Activated naive CD4-positive, alpha-beta T cell treated with Interleukin-2 at 50 U/mL for 16 hours (primary cell): ENCODE data around the gene NEU1.

Experiments
- DNase-seq: peaks from one replicate; pipeline ENCODE4 v3.0.0-alpha.2; 2020

NEU1 gene

DNA sequence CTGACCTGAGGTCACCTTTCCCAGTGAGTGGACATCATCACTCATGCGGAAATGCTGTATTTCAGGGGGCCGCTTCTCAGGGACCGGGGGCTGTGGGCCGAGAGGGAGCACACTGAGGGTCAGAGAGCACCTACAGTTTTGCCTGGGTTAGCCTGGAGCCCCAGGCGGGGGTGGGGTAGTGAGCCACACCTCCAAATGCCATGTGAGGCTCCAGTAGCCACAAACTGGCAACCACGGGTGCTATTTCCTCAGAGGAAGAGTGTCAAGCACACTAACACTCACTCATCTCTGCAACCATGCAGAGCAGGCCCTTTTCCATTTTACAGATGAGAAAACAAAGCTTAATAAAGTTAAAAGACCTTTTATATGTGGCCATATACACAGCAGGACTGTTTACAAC, 30.2 kb upstream of the NEU1 start:
- DNase-seq, result no peak

DNA sequence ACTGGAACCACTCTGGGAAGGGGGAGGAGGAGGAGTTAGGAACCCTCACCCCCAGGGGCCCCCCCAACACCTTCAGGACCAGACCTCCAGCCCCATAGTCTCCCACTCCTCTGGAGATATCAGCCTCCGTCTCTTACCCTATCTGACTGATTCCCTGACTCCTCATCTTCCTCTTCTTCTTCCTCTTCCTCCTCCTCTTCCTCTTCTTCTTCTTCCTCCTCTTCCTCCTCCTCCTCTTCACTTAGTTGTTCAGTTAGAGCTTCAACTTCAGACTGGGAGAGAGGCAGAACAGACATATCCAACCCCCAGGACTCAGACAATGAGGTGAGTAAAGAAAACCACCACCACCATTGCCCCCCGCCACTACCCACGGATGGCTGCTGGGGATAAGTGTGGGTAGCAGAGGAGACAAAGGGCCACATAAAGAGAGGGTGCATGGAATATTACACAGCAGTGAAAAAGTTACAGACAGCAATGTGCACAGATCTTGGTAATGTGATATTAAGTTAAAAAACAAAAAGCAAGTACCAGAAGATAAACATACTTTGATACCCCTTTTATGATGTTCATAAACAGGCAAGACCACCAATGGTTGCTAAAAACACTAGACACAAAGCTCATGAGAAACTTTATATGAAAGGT, 26.8 kb upstream of the NEU1 start:
- DNase-seq, result no peak

DNA sequence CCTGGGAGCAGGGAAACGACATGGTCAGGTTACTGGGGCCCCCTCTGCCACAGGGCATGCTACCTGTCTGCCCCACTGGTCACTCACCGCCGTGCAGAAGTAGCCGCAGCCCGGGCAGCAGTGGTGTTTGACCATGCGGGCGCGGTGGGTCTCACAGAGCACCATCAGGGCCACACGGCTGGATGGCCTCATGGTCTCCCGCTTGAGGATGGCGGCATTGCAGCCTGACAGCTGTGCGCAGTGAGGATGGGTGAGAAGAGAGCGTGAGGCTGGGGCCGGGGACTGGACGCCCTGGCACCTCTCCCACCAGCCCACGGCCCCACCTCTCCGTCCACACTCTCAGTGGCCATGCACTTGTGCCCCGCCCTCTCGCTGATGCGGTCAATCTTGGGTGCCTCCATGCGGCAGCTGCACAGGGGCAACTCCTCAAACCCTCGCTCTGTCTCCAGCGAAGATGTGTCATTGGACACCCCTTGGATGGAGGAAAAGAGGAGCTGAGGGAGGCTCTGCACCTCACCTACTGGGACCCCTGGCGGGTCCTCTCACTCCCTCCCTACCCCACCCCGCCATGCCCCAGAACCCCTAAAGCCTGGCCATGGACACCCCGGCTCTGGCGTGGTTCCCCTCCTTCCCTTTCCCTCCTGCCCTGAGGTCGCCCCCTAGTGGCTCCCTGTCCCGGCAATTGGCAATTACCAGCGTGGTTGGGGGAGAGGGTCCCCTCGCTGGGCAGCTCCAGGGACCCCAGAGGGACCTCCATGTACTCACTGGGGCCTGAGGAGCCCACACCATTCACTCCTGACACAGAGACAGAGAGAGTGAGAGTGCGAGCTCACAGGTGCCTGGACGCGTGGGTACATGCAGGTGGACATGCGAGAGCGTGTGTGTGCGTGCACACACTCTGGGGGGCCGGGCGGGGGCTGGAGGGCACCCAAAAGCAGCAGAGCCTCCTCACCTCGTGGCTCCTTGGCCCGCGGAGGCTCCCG, 25.9 kb upstream of the NEU1 start:
- peak; percentile 58 for DNase-seq

DNA sequence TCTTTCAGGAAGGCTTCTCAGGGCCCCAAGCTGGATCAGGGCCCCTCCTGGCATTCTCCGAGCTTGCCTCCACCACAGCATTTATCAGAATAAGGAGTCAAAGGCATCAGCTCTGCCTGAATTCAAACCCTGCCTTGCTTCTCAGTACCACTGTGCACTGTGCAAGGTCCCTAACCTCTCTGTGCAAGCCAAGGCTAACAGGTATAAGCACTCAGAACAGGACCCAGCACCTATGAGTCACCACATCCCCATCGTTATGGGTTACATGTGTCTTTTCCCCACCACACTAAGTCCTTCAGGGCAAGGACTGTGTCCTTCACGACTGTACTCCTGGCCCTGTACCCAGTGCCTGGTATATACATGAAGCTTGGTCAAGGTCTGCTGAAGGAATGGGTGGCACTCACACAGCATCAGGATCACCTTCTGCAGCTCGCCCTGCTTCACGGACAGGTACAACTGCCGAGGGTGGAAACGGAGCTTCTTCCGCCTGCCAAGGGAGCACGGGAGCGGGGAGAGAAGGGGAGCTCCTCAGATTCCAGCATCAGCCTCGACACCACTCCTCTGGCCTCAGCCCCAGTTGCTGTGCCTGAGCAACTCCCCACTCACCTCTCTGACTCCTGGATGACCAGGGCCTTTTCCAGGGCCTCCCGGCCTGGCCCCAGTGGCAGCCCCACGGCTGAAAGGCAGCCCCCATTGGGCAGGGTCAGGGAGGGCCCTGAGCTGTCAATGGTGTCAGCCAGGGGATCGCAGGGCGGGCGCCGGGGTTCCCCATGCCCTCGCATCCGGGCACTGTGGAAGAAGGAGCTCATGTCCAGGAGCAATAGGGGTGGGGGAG, 24.8 kb upstream of the NEU1 start:
- DNase-seq, result no peak

DNA sequence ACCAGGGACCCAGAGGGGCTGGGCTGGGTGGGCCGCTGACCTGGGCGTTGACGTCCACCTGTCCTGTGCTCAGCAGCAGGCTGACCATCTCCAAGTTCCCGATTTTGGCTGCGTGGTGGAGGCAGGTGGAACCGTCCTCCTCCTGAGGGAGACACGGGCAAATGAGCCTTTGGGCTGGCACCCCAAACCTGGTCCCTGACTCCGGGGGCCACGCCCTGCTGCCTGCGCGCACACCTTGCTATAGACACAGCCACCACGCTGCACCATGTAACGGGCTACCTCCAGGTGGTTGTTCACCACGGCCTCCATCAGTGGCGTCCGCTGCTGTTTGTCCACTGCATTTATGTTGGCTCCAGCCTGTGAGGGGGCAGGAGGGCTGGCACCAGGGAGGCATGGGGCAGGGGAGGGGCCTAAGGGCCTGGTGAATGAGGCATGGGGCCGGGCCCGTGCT, 23.9 kb upstream of the NEU1 start:
- DNase-seq, result no peak

DNA sequence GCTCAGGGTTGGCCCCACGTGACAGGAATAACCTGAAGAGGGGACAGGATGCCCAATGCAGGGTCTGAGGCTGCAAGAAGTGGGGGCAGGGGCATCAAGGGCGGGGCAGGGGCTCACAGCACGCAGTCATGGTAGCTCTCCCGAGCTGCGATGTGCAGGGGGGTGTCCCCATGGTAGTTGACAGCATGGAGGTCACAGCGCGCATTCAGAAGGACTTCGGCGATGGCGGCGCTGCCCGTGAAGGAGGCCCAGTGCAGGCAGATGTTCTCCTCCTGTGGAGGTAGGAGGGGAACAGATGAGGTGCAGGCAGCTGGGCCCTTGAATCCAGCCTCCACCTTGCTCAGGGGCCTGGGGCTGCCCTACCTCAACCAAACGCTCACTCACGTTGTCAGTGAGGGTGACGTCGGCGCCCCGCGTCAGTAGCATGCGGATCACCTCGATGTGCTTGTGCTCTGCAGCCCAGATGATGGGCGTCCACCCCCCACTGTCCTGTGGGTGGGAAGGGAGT, 22.0 kb upstream of the NEU1 start:
- no peak for DNase-seq

DNA sequence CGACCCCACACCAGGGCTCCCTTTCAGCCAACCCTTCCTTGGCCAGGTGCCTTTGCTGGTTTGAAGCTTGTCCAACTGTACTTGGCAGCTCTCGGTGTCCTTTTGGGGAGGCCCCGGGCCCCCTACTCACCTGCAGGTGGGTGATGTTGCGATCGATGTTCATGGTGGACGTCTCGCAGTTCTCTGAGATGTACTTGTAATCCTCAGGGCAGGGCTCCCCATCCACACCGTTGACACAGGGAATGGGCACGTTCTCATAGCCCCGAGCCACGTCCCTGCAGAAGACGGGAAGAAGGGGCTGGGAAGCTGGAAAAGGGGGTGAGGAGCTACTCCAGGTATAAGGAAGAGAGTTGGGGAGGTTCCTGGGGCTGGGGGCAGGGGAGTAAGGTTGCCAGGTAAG, 21.1 kb upstream of the NEU1 start:
- no peak for DNase-seq

DNA sequence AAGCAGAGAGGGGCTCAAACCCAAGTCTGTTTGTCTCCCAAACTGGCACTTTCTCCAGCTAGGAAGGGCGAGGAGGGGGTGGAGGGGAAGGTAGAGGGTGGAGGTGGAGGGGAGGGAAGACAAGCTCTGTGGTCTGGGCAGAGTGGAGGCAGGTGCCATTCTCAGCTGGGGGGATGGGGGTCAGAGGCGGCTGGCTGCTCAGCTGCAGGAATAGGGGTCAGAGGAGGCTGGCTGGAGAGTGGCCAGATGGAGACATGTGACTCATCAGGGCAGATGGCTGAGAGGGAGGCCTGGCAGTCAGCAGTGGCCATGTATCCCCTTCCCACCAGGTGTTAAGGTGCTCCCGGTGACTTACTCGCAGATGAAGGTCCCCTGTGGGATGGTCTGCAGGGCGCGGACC, 19.7 kb upstream of the NEU1 start:
- DNase-seq, result no peak

DNA sequence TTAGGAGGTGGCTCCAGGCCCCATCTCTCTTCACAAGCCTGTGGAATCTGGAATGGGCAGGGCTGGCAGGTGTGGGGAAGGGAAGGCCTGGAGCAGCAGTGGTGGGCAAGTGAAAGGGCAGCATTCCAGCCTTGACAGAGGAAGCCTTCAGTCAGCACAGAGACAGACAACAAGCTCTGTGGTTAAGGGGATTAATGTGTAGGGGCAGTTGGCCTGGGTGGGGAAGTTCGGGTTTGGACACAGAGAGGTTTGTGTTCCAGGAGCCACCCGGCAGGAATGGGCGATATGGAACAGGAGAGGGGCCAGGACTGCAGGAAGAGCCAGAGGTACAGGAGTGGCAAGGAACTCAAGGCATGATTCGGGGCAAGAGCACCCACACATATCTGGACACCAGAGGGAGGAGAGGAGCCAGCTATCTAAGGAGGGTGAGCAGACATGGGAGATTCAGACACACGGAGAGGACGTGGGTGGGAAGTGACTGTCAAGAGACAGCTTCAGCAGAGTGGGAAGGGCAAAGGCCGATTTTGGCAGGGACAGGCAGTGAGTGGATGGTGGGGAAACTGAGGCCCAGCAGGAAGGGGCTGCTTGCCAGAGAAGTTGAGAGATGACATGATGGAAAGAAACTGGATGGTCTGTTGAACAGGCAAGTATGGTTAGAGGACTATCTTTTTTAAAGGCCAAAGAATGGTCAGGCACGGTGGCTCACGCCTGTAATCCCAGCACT, 18.7 kb upstream of the NEU1 start:
- DNase-seq, result no peak

DNA sequence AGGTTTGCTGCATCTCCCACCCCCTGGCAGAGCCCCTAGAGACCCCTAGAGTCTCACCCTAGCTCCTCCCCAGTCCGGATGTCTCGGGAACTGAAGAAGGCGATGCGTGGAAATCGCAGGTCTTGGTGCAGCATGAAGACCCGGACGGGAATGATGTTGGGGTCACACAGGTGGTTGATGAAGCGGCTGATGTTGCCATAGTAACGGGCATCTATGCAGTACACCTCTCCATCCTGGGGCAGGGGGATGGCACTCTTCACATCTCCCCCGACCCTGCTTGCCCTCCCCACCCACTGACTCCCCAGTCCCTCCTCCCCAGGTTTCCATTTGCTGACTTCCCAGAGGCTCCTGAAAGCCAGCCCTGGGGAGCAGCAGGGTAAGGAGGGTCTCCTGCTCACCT, 18.0 kb upstream of the NEU1 start:
- no peak for DNase-seq

DNA sequence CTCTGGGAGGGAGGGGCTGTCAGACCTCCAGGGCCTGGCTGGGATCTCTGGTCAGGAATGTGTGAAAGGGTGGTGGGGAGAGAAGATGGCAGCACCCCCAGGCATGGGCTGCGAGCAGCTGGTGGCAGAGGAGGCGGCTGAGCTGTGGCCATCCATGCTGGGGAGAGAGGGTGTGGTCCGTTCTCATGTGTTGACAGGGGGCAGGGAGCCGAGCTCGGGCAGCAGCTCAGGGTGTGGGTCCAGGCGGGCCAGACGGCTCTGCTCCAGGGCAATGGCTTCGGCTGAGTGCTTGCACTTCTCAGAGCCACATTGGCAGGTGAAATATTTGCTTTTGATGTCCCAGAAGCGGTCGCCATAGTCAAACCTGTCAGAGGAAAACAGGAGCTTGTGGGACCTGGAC, 17.3 kb upstream of the NEU1 start:
- no peak for DNase-seq

DNA sequence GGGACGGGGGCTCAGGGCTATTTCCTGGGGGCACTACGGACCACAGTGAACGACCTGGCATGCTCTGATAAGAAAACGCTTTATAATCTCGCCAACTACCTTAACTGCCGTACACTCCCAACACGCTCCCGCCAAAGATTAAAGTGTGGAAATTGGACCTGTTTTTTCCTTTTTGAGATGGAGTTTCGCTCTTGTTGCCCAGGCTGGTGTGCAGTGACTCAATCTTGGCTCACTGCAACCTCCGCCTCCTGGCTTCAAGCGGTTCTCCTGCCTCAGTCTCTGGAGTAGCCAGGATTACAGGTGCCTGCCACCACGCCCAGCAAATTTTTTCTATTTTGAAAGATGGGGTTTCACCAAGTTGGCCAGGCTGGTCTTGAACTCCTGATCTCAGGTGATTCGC, 16.5 kb upstream of the NEU1 start:
- DNase-seq, result no peak

DNA sequence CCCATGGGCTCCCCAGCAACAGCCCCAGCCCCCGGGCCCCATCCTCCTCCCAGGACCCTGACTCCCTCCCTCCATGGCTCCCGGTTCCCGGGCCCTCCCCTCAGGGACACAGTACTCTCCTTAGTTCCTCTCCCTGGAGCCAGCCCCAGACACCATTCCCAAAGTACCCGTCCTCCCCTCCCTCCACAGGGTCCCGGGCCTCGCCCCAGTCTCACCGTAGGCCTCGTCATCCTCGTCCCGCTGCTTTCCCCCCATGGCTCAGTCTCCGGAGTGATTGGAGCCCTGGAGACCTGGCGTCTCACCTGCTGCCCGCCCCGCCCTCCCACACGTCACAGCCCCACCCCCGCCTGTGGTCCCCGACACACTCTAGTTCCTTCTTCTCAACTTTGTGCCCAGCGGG, 16.1 kb upstream of the NEU1 start, which contains the start of gene SLC44A4:
Gene SLC44A4 (minus strand): TSS at position 272 of the 400 bp plus-strand sequence. CDS start 17 bp downstream, at position 255.
- no peak for DNase-seq

DNA sequence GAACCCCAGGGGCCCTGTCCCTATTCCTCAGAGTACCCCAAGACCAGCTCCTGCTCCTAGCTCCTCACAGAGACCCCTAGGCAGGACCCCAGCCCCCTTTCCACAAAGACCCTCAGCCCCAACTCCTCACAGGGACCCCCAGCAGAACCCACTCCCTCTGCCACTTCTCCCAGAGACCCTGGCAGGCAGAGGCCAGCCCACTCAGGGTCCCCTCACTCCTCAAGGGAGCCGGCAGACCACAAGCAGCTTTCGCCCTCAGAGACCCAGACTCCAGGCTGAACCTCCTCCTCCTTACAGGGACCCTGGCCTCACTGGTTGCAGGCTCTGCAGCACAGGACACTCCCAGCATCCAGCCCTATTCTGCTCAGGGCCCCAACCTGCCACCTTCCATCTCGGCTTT, 15.6 kb upstream of the NEU1 start:
- no peak for DNase-seq

DNA sequence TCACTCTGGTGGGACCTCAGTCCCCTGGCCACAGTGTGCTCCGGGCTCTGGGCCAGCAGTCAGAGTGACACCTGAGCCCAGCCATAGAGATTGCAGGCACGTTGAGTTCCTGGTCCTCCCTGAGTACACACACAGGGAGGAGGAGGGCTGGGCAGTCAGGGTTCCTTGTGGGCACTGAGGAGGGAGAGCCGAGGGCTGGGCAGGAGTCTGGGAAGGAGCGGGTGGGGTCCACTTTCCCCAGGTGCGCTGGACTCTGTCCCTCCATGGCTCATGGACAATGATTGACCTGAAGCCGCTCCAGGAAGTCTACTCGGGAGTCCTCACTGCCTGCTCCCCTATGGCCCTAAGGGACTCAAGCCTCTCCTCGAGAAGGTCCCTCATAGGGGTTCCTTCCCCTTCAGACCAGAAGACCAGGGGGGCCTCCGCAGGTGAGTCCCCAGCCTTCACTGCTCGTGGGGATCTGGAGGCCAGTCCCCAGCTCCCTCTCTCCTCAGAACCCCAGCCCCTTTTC, 15.1 kb upstream of the NEU1 start:
- no peak for DNase-seq

DNA sequence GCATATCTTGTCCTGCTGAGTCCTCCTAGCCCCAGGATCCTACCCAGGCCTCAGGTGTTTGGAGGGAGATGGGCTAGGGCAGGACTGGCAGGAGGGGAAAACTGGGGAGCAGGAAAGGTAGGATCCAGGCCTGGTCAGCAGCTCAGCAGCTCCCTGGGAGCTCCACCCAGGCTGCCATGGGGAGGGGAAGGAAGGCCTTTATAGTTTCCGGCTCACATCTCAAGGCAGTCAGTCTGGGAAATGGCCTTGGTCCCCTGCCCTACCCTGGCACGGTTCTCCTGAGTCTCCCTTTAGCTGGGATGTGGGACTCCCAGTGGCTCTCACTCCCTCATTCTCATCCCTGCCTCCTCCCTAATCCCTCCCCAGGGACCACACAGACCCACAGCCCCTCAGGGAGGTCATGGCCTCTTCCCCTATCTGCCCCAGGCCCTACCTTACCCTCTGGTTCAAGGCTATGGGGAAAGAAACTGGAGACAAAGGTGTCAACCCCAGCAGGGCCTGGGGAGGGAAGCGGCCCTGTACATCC, 14.6 kb upstream of the NEU1 start:
- no peak for DNase-seq

DNA sequence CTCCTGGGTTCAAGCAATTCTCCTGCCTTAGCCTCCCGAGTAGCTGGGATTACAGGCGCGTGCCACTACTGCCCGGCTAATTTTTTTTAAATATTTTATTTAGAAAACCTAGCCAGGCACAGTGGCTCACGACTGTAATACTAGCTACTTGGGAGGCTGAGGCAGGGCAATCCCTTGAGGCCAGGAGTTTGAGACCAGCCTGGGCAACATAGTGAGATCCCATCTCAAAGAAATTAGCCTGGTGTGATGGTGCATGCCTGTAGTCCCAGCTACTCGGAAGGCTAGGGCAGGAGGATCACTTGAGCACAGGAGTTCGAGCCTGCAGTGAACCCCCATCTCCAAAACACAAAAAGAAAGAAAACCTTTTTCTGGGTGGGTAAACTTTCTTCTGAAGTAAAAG, 13.7 kb upstream of the NEU1 start:
- DNase-seq, result no peak

DNA sequence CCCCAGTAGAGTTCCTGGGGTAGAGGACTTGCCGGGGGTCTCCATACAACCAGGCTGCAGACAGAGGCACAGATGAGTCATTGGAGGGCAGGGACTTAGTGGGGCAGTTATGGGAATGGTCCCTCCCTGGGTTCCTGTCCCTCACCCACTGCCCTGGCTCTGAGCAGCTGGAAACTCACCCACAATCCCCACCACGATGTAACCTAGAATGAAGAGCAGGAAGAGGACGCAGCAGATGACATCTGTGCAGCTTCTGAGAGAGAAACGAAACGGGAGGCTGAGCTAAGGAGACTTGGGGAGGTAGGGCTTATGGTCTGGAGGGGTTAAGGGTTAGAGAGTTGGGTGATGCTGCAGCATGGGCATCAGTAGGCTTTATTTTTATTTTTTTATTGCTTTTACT, 13.3 kb upstream of the NEU1 start:
- DNase-seq, result no peak

DNA sequence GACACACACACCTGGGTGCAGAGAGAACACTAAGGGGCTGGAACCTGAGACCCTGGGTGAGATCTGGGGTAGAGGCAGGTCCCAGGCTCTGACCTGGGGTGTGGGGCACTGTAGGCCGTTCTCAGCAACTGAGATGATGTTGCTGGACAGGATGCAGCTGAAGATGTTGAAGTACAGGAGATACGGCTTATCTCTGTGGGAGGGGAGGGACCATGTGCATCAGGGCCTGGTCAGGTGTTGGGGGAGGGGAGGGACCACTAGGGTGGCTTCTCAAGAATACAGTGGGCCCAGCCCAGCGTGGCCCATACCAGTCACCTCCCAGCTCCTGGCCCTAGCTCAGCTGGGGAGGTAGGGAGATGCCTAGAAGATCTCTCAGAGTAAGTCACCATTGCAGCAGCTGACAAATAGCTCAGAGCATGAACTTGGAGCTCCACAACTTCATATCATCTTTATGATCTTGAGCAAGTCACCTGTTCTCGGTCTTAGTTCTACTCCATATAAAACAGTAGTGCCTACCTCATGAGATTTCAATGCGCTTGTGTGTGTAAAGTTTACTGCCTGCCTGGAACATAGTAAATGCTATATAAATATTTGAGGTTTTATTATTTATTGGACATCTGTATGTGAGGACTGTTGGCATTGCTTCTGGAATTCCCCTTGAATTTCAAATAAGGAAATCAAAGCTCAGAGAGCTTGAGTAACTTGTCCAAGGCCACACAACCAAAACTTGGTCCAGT, 12.4 kb upstream of the NEU1 start:
- no peak for DNase-seq

DNA sequence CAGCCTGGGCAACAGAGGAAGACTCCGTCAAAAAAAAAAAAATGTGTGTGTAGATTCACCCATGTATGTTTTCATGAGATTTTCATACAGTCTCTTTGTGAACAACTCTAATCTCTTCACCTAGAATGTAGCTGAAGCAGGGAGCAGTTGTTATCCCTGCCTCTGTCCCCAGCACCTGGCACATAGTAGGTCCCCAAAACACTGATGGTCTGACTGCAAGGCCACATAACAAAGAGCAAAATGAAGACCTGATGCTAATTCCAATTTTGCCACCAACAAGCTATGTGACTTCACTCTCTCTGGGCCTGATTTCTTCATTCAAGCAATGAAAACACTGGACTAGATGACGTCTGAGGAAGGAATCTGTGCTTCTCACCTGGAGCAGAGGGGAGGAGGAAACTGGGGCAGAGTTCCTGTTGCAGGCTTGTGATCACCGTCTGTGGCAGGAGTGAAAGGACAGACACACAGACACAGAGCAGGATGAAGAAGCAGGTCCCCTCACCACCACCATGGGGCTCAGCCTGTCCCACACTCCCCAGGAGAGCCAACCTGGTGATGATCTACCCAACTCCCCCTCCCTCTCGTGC, 11.6 kb upstream of the NEU1 start:
- DNase-seq, result no peak
